Astrocyte of the hippocampus (primary cell): ENCODE results near the gene DCAF12.
"Not testable (repeated sequence)": the region's sequence is repeated elsewhere in the genome, so short reads cannot be mapped to it uniquely, and the experiment has no call there.

ENCODE experiments used
- DNase-seq: peaks from one replicate; pipeline ENCODE4 v3.0.0; 2011; ENCODE audit warnings: low read depth, low spot score

Gene DCAF12

GRCh38 chr9:34069831-34070230 is 56.7 kb downstream of the DCAF12 start:
- DNase-seq: no peak

- no peak for DNase-seq
Measured at GRCh38 chr9:34065541-34065940, 61.0 kb downstream of the DCAF12 start.

- DNase-seq: no peak
Measured at GRCh38 chr9:34059954-34060353, 66.5 kb downstream of the DCAF12 start.

- DNase-seq: no peak
Measured at GRCh38 chr9:34059281-34059680, 67.2 kb downstream of the DCAF12 start.

- no peak for DNase-seq
Measured at GRCh38 chr9:34049630-34050384, 76.7 kb downstream of the DCAF12 start.

GRCh38 chr9:34048727-34049629 is 77.5 kb downstream of the DCAF12 start, which contains the start of gene UBAP2:
UBAP2 (minus strand) TSS chr9:34048887; CDS start chr9:34017148, 31,739 bp downstream.
- DNase-seq: peak; percentile 99

- no peak for DNase-seq
Measured at GRCh38 chr9:34047864-34048726, 78.4 kb downstream of the DCAF12 start.

GRCh38 chr9:34046784-34047379 is 79.6 kb downstream of the DCAF12 start:
- no peak for DNase-seq

- no peak for DNase-seq
Measured at GRCh38 chr9:34045903-34046302, 80.6 kb downstream of the DCAF12 start.

GRCh38 chr9:34042074-34042473 is 84.4 kb downstream of the DCAF12 start:
- DNase-seq: not testable (repeated sequence)

- DNase-seq: not testable (repeated sequence)
Measured at GRCh38 chr9:34038851-34039250, 87.6 kb downstream of the DCAF12 start.

- no peak for DNase-seq
Measured at GRCh38 chr9:34037626-34038025, 88.9 kb downstream of the DCAF12 start.

- no peak for DNase-seq
Measured at GRCh38 chr9:34036625-34037024, 89.9 kb downstream of the DCAF12 start.
